ENCODE data around the gene PON3. TPM values are rescaled to one million over a fixed set of nuclear protein-coding genes. Genes with fewer than 3 reads are reported as not detected.

The PON3 gene
- total RNA-seq, 2 donors from 2014 or later = 3.0 to 3.5 TPM

DNA sequence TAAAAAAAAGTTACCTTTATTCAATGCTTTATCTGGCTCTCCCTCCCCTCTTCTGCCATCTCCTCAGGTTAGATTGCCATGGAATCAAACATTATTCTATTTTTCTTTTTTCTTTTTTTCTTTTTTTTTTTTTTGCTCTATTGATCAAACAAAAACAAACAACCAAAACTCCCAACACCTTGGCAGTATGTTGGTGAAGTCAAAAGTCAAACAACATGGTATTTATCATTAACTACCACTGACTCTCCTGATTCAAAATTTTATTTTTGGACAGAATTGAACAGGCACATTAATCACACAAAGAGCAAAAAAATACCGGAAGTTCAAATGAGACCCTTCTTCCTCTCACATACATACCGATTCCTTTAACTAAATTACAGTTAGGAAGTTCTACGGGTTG is 78.2 kb downstream of the PON3 start:
- H3K4me3 ChIP-seq = no peak overlapping the region
- H3K27ac ChIP-seq = no peak overlapping the region
- H3K36me3 ChIP-seq = no peaks in the 10 kb centered on the region
- TF ChIP-seq CTCF (IDR thresholded peaks at IDR 0.05) = no peak
- no peaks in the 10 kb centered on the region for H3K9me3 ChIP-seq
- no peaks in the 10 kb centered on the region for H3K27me3 ChIP-seq
- intact Hi-C loops (cut with DNase I) = no loop called here
- no peak for DNase-seq
- no peaks in the 10 kb centered on the region for H3K4me1 ChIP-seq
- H3K9ac ChIP-seq (ENCODE audit: low read depth in 2 of 2, low read length in 2 of 2) = no peak overlapping the region

- TF ChIP-seq CTCF (IDR thresholded peaks at IDR 0.05) = no peak
- intact Hi-C loops (cut with DNase I) = no loop called here
- DNase-seq = no peak
- no peak overlapping the region for H3K27ac ChIP-seq
- no peaks in the 10 kb centered on the region for H3K36me3 ChIP-seq
- no peaks in the 10 kb centered on the region for H3K9me3 ChIP-seq
- H3K4me3 ChIP-seq = no peak overlapping the region
- H3K27me3 ChIP-seq = no peaks in the 10 kb centered on the region
- H3K4me1 ChIP-seq = no peaks in the 10 kb centered on the region
- H3K9ac ChIP-seq (ENCODE audit: low read depth in 2 of 2, low read length in 2 of 2) = no peak overlapping the region
Observed at GRCh38 chr7:95317546-95317945, 78.6 kb downstream of the PON3 start.

DNA sequence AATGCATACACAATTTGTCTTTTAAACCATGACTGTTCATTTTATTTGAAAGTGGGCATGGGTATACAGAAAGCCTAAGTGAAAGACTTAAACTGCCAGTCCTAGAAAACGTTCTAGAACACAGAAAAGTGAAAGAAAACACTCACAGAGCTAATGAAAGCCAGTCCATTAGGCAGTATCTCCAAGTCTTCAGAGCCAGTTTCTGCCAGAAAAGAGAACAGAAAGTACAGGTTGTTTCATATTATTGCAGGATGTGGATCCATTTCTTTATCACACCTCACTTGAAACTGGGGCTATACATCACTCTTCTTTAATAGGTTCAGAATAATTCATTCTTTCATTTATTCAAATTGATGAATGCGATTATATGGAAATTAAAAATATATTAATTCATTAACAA is 79.6 kb downstream of the PON3 start:
- Histone ChIP-seq H3K4me3 (no peak overlapping the region), H3K9me3 (no peaks in the 10 kb centered on the region), H3K4me1 (no peaks in the 10 kb centered on the region), H3K27ac (no peak overlapping the region), H3K27me3 (no peaks in the 10 kb centered on the region), H3K36me3 (no peaks in the 10 kb centered on the region), H3K9ac (ENCODE audit: low read depth in 2 of 2, low read length in 2 of 2) (no peak overlapping the region)
- no peak for TF ChIP-seq CTCF (IDR thresholded peaks at IDR 0.05)
- DNase-seq = no peak
- intact Hi-C loops (cut with DNase I) = no loop called here

- intact Hi-C loops (cut with DNase I) = no loop called here
- H3K9me3 ChIP-seq = no peaks in the 10 kb centered on the region
- no peaks in the 10 kb centered on the region for H3K27me3 ChIP-seq
- H3K36me3 ChIP-seq = no peaks in the 10 kb centered on the region
- H3K4me1 ChIP-seq = no peaks in the 10 kb centered on the region
- no peak overlapping the region for H3K9ac ChIP-seq (ENCODE audit: low read depth in 2 of 2, low read length in 2 of 2)
- TF ChIP-seq CTCF (IDR thresholded peaks at IDR 0.05) = no peak
- DNase-seq = no peak
- no peak overlapping the region for H3K27ac ChIP-seq
- H3K4me3 ChIP-seq = no peak overlapping the region
Observed at GRCh38 chr7:95312561-95312960, 83.6 kb downstream of the PON3 start.

- no peaks in the 10 kb centered on the region for H3K4me1 ChIP-seq
- no peaks in the 10 kb centered on the region for H3K9me3 ChIP-seq
- DNase-seq = no peak
- H3K36me3 ChIP-seq = no peaks in the 10 kb centered on the region
- H3K27ac ChIP-seq = no peak overlapping the region
- no peak overlapping the region for H3K4me3 ChIP-seq
- no peak overlapping the region for H3K9ac ChIP-seq (ENCODE audit: low read depth in 2 of 2, low read length in 2 of 2)
- no peaks in the 10 kb centered on the region for H3K27me3 ChIP-seq
- intact Hi-C loops (cut with DNase I) = no loop called here
- TF ChIP-seq CTCF (IDR thresholded peaks at IDR 0.05) = no peak
Observed at GRCh38 chr7:95311389-95311788, 84.8 kb downstream of the PON3 start.

- H3K27me3 ChIP-seq = no peaks in the 10 kb centered on the region
- no peak overlapping the region for H3K9ac ChIP-seq (ENCODE audit: low read depth in 2 of 2, low read length in 2 of 2)
- no peak overlapping the region for H3K4me3 ChIP-seq
- H3K36me3 ChIP-seq = no peaks in the 10 kb centered on the region
- H3K9me3 ChIP-seq = no peaks in the 10 kb centered on the region
- TF ChIP-seq CTCF (IDR thresholded peaks at IDR 0.05) = no peak
- no peaks in the 10 kb centered on the region for H3K4me1 ChIP-seq
- intact Hi-C loops (cut with DNase I) = no loop called here
- no peak overlapping the region for H3K27ac ChIP-seq
- DNase-seq = no peak
Observed at GRCh38 chr7:95309951-95310350, 86.2 kb downstream of the PON3 start.

Measured in colonic mucosa (tissue), 4 donors.